GM12878 (cell line): Measurements from ENCODE around the gene SIN3B. TPM values are rescaled to one million over a fixed set of nuclear protein-coding genes. Genes with fewer than 3 reads are reported as not detected.

Experiments used
- ATF3 ChIP-seq: IDR thresholded peaks from 2 replicates; pipeline ENCODE4 v1.6.1; 2011; ENCODE audit warnings: low read depth, mild to moderate bottlenecking, low read length, moderate library complexity, borderline replicate concordance; ENCODE audit errors: extremely low read depth
- ATF7 ChIP-seq: fragments of 450-650 bp; IDR thresholded peaks from 2 replicates; pipeline ENCODE4 v1.6.1; 2016; ENCODE audit warnings: low read depth, mild to moderate bottlenecking
- BCLAF1 ChIP-seq: fragments of 450-650 bp; IDR thresholded peaks from 2 replicates; pipeline ENCODE4 v1.6.1; 2017; ENCODE audit warnings: antibody characterized with exemption, mild to moderate bottlenecking, moderate library complexity
- CBFB ChIP-seq: IDR thresholded peaks from 2 replicates; pipeline ENCODE4 v1.6.1; 2016; ENCODE audit warnings: antibody characterized with exemption, low read depth
- CHD4 ChIP-seq: fragments of 200-600 bp; sonication (generic); IDR thresholded peaks from 2 replicates; pipeline ENCODE4 v1.6.1; 2016; ENCODE audit warnings: mild to moderate bottlenecking
- CUX1 ChIP-seq: IDR thresholded peaks from 2 replicates; pipeline ENCODE4 v1.6.1; 2012; ENCODE audit warnings: improper control_type of control experiment, low read depth, low read length; ENCODE audit not compliant: insufficient replicate concordance
- FOS ChIP-seq: IDR thresholded peaks from 3 replicates; pipeline ENCODE4 v1.6.1; 2011; ENCODE audit warnings: borderline replicate concordance; ENCODE audit not compliant: insufficient read length; ENCODE audit errors: extremely low read depth
- IRF5 ChIP-seq: fragments of 450-650 bp; IDR thresholded peaks from 2 replicates; pipeline ENCODE4 v1.6.1; 2017; ENCODE audit warnings: borderline replicate concordance
- KLF5 ChIP-seq: fragments of 450-650 bp; IDR thresholded peaks from 2 replicates; pipeline ENCODE4 v1.6.1; 2014; ENCODE audit warnings: mild to moderate bottlenecking; ENCODE audit not compliant: partially characterized antibody
- MXI1 ChIP-seq: fragments of 150-350 bp; IDR thresholded peaks from 2 replicates; pipeline ENCODE4 v1.6.1; 2011; ENCODE audit warnings: low read depth, mild to moderate bottlenecking, inconsistent platforms, low read length, improper control_type of control experiment
- STAT3 ChIP-seq: IDR thresholded peaks from 2 replicates; pipeline ENCODE4 v1.6.1; 2011; ENCODE audit warnings: low read depth, low read length, improper control_type of control experiment
- ZNF207 ChIP-seq: fragments of 450-650 bp; IDR thresholded peaks from 2 replicates; pipeline ENCODE4 v1.6.1; 2014; ENCODE audit warnings: antibody characterized with exemption, mild to moderate bottlenecking, borderline replicate concordance
- polyA plus RNA-seq, 11 experiments: library from polyadenylated mRNA; depleted of rRNA in 4 of 11; unstranded in 6 of 11; stranded (reverse) in 5 of 11; fragments of >200 nt; fragmentation: Nextera tagmentation in 4 of 11; fragmentation: Illumina TruSeq in 1 of 11; extraction: Ambion mirVana in 4 of 11; extraction: Trizol in 1 of 11; gene quantifications; 1 replicate in 1 of 11; 2 replicates in 10 of 11; pipeline versions ENCODE4 v1.2.1 to v1.2.3, GENCODE V29; 2011 to 2016; ENCODE audit warnings: inconsistent platforms in 2 of 11, missing spikeins in 2 of 11, low read depth in 1 of 11
- total RNA-seq, 4 experiments: library from RNA; depleted of rRNA in 3 of 4; stranded (reverse); fragments of >200 nt in 3 of 4; fragmentation: Illumina TruSeq in 1 of 4; extraction: Trizol in 1 of 4; gene quantifications; 2 replicates each; pipeline versions ENCODE4 v1.2.1 to v1.2.3, GENCODE V29; 2013 to 2021

SIN3B gene
- total and polyA plus RNA-seq, 10 of the 15 experiments (the other 5 are each of a cell fraction or from before 2014, with no cell fraction given), result 0.68 to 34.5 (median 15.8) TPM

GRCh38 chr19:16903347-16903746, 74.1 kb downstream of the SIN3B start (continued):
- no peak for TF ChIP-seq STAT3
- TF ChIP-seq CUX1, result no peak
- no peak for TF ChIP-seq KLF5
- TF ChIP-seq CBFB, result no peak
- no peak for TF ChIP-seq ZNF207
- TF ChIP-seq FOS, result no peak
- TF ChIP-seq ATF7, result no peak
- no peak for TF ChIP-seq ATF3
- TF ChIP-seq IRF5, result no peak
- TF ChIP-seq CHD4, result no peak
- TF ChIP-seq BCLAF1, result no peak
- no peak for TF ChIP-seq MXI1
